MM.1S (cell line): ENCODE data around the gene FETUB.

ENCODE experiments used
- DNase-seq: peaks from one replicate; pipeline ENCODE4 v3.0.0-alpha.2; 2015
- H2AFZ ChIP-seq: fragments of 300-600 bp; sonication (generic); 2 replicates; pipeline ENCODE4 v1.6.0; 2016; ENCODE audit warnings: antibody characterized with exemption, low read length
- H3F3A ChIP-seq: fragments of 300-600 bp; sonication (generic); 2 replicates; pipeline ENCODE4 v1.6.1; 2016; ENCODE audit warnings: mild to moderate bottlenecking, antibody characterized with exemption, low read length, moderate library complexity, mixed read lengths; ENCODE audit not compliant: insufficient read depth
- H3K27ac ChIP-seq: fragments of 300-600 bp; sonication (generic); 2 replicates; pipeline ENCODE4 v1.5.1; 2016; ENCODE audit warnings: mild to moderate bottlenecking, low read length
- H3K27me3 ChIP-seq: fragments of 300-600 bp; sonication (generic); replicated peaks from 2 replicates; pipeline ENCODE4 v1.6.0; 2016; ENCODE audit warnings: low read length; ENCODE audit not compliant: insufficient read depth
- H3K36me3 ChIP-seq: fragments of 300-600 bp; sonication (generic); replicated peaks from 2 replicates; pipeline ENCODE4 v1.6.1; 2016; ENCODE audit warnings: mild to moderate bottlenecking, low read length, mixed read lengths; ENCODE audit not compliant: insufficient read depth
- H3K4me1 ChIP-seq: fragments of 300-600 bp; sonication (generic); 2 replicates; pipeline ENCODE4 v1.6.1; 2016; ENCODE audit warnings: low read length, mixed read lengths
- H3K4me2 ChIP-seq: fragments of 300-600 bp; sonication (generic); 2 replicates; pipeline ENCODE4 v1.6.0; 2016; ENCODE audit warnings: low read depth, low read length
- H3K4me3 ChIP-seq: fragments of 300-600 bp; sonication (generic); 2 replicates; pipeline ENCODE4 v1.5.1; 2016; ENCODE audit warnings: low read length, mixed read lengths
- H3K79me2 ChIP-seq: fragments of 300-600 bp; sonication (generic); 2 replicates; pipeline ENCODE4 v1.6.1; 2016; ENCODE audit warnings: mixed run types, low read length, mixed read lengths
- H3K9ac ChIP-seq: fragments of 300-600 bp; sonication (generic); 2 replicates; pipeline ENCODE4 v1.6.1; 2016; ENCODE audit warnings: low read length, mixed read lengths
- H3K9me2 ChIP-seq: fragments of 300-600 bp; sonication (generic); replicated peaks from 2 replicates; pipeline ENCODE4 v1.6.1; 2016; ENCODE audit warnings: mild to moderate bottlenecking, low read length, mixed read lengths; ENCODE audit not compliant: insufficient read depth
- H3K9me3 ChIP-seq: fragments of 300-600 bp; sonication (generic); replicated peaks from 2 replicates; pipeline ENCODE4 v1.6.1; 2016; ENCODE audit warnings: mild to moderate bottlenecking, low read length, mixed read lengths; ENCODE audit not compliant: insufficient read depth
- H4K20me1 ChIP-seq: fragments of 300-600 bp; sonication (generic); 2 replicates; pipeline ENCODE4 v1.6.1; 2016; ENCODE audit warnings: mild to moderate bottlenecking, low read length, moderate library complexity, mixed read lengths; ENCODE audit not compliant: insufficient read depth
- CTCF ChIP-seq: fragments of 300-600 bp; sonication (generic); IDR thresholded peaks from 2 replicates; pipeline ENCODE4 v1.5.1; 2016; ENCODE audit warnings: antibody characterized with exemption, low read length, mixed read lengths
- EZH2 ChIP-seq: fragments of 300-600 bp; sonication (generic); optimal IDR thresholded peaks from 2 replicates; pipeline ENCODE3; 2017; ENCODE audit warnings: low read depth, mild to moderate bottlenecking, antibody characterized with exemption, low read length, mixed read lengths
- EZH2phosphoT487 ChIP-seq: fragments of 300-600 bp; sonication (generic); IDR thresholded peaks from 2 replicates; pipeline ENCODE4 v1.6.1; 2018; ENCODE audit warnings: antibody characterized with exemption, low read length

The FETUB gene

GRCh38 chr3:186639778-186640472, at the start of gene FETUB:
TSS of gene FETUB (plus strand) at chr3:186640399. CDS start at chr3:186640461, 62 bp downstream.
- no peaks in the 10 kb centered on the region for H3K9me2 ChIP-seq
- H3K4me3 ChIP-seq, result no peak within 1 kb of the TSS
- no peak within 1 kb of the TSS for H3K9ac ChIP-seq
- H3K36me3 ChIP-seq, result no peaks in the 10 kb centered on the region
- no peaks in the 10 kb centered on the region for H3K27me3 ChIP-seq
- TF ChIP-seq CTCF, result no peak
- TF ChIP-seq EZH2phosphoT487, result no peak
- no peak within 1 kb of the TSS for H3K27ac ChIP-seq
- no peaks in the 10 kb centered on the region for H4K20me1 ChIP-seq
- no peaks in the 10 kb centered on the region for H3K9me3 ChIP-seq
- peaks cover 33% of the 10 kb centered on the region for H3K4me1 ChIP-seq
- H3K79me2 ChIP-seq, result no peaks in the 10 kb centered on the region
- no peak for DNase-seq
- no peak within 1 kb of the TSS for H3K4me2 ChIP-seq
- peaks cover 11% of the 10 kb centered on the region for H3F3A ChIP-seq
- no peak within 1 kb of the TSS for H2AFZ ChIP-seq

GRCh38 chr3:186590580-186591295, 49.5 kb upstream of the FETUB start:
- H3F3A ChIP-seq, result no peaks in the 10 kb centered on the region
- H3K9ac ChIP-seq, result no peak overlapping the region
- no peaks in the 10 kb centered on the region for H3K27me3 ChIP-seq
- no peaks in the 10 kb centered on the region for H3K9me2 ChIP-seq
- no peak overlapping the region for H3K27ac ChIP-seq
- H3K4me1 ChIP-seq, result no peaks in the 10 kb centered on the region
- no peak for DNase-seq
- no peaks in the 10 kb centered on the region for H3K9me3 ChIP-seq
- H3K4me3 ChIP-seq, result no peak overlapping the region
- H3K36me3 ChIP-seq, result no peaks in the 10 kb centered on the region
- H3K79me2 ChIP-seq, result no peaks in the 10 kb centered on the region
- no peaks in the 10 kb centered on the region for H4K20me1 ChIP-seq
- no peak overlapping the region for H3K4me2 ChIP-seq
- H2AFZ ChIP-seq, result no peak overlapping the region
- TF ChIP-seq CTCF (no peak), EZH2phosphoT487 (no peak), EZH2 (no peak)

- Histone ChIP-seq H4K20me1 (no peaks in the 10 kb centered on the region), H3K79me2 (no peaks in the 10 kb centered on the region), H3K4me3 (no peak overlapping the region), H3K36me3 (no peaks in the 10 kb centered on the region), H3K9ac (no peak overlapping the region), H3K9me2 (no peaks in the 10 kb centered on the region), H2AFZ (no peak overlapping the region), H3K9me3 (no peaks in the 10 kb centered on the region), H3F3A (no peaks in the 10 kb centered on the region), H3K27me3 (no peaks in the 10 kb centered on the region), H3K27ac (no peak overlapping the region), H3K4me2 (no peak overlapping the region), H3K4me1 (no peaks in the 10 kb centered on the region)
- no peak for DNase-seq
- no peak for TF ChIP-seq EZH2
- TF ChIP-seq CTCF, result no peak
- TF ChIP-seq EZH2phosphoT487, result no peak
These were observed 47.5 kb upstream of the FETUB start for GRCh38 chr3:186592682-186593081.
